Measurements from ENCODE around the gene ZBTB7B.

The ZBTB7B gene

DNA sequence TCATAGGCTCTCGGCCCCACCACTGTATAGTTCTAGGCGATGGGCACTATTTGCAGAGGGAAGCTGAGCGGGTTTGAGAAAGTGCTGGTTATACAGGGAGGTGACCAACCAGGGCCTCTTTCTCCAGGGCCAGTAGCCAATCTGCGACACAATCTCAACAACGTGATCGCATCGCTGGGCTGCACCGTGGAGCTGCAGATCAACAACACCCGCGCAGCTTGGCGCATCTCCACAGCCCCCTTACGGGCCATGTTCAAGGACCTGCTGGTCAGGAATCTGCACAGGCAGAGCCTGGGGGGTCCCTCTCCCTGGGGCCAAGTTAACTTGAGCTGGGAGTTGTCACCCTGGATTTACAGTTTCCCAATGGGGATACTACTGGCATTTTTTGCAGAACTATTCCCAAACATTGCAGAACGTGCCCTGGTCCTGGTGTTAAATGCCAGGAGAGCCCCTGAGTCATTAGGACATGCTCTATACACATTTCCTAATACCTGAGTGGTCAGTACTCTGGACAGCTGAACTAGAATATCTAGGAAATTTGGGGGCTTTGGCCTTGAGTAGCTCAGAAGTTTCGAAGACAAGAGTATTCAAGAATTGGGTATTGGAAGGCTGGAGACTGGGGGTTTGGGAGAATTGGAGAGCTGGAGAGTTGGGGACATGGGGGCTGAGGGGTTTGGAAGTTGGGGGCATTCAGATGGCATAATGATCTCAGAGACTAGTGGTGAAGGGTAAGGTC, 37.9 kb downstream of the ZBTB7B start:
- no peak for DNase-seq

DNA sequence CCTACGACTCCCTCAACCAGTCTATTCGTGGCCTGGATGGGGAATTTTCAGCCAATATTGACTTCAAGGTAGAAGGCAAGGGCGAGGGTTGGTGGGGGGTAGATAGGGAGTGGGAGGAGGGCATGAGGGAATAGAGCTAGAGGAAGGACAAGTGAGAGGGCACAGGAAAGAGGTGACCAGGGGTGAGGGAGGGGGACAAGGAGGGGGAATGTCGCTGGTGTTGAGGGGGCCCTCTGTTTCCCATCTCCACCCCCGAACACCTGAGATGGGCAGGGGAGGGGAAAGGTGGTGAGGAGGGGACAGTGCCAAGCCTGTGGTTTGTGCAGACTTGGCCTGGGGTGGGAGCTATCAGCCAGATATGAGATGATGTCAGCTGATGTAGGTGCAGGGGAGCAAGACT, 40.2 kb downstream of the ZBTB7B start:
- no peak for DNase-seq

DNA sequence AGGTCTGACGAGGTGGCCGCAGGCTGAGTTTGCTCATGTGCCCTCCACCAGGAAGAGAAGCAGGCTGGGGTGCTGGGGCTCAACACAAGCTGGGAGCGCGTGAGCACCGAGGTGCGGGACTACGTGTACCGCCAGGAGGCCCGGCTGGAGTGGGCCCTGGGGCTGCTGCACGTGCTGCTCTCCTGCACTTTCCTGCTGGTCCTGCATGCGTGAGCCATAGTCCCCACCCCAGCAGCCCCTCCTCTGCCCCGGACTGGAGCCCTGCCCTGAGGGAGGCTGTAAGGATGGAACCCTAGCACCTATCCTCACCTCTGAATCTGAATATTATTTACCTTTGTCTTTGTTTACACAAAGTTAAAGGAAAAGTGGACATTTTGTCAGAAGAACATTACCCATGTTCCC, 40.7 kb downstream of the ZBTB7B start:
- DNase-seq = no peak

DNA sequence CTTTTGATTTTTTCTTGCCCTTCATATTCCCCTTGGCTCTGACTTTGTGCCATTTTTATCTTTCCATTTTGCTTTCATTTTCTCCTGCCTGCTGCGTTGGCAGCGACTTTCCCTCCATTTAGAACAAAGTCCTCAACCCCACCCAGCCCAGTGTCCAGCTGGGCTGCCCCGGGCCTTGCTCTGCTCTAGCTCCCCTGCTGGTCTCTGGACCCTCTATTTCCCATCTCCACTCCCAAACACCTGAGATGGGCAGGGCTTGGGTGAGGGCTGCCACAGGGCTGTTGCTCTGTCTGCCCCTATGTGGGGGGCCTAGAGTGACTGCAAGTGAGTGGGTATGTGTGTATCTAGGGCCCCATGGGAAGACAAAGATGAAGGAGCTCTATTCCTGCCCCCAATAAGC, 41.2 kb downstream of the ZBTB7B start:
- DNase-seq = no peak

DNA sequence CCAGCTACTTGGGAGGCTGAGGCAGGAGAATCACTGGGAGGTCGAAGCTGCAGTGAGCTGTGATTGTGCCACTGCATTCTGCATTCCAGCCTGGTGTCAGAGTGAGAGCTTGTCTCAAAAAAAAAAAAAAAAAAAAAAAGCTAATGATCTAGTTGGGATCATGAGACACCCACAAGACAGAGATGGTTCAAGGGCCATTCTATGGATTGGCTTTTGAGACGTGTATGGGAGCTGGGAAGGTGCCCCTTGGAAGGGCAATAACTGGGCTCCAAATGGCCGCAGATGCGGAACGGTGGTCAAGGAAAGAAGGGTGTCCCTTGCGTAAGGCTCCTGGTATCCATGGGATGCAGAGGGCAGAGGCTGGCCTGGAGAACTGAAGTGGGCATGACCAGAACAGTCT, 41.8 kb downstream of the ZBTB7B start:
- DNase-seq = no peak

DNA sequence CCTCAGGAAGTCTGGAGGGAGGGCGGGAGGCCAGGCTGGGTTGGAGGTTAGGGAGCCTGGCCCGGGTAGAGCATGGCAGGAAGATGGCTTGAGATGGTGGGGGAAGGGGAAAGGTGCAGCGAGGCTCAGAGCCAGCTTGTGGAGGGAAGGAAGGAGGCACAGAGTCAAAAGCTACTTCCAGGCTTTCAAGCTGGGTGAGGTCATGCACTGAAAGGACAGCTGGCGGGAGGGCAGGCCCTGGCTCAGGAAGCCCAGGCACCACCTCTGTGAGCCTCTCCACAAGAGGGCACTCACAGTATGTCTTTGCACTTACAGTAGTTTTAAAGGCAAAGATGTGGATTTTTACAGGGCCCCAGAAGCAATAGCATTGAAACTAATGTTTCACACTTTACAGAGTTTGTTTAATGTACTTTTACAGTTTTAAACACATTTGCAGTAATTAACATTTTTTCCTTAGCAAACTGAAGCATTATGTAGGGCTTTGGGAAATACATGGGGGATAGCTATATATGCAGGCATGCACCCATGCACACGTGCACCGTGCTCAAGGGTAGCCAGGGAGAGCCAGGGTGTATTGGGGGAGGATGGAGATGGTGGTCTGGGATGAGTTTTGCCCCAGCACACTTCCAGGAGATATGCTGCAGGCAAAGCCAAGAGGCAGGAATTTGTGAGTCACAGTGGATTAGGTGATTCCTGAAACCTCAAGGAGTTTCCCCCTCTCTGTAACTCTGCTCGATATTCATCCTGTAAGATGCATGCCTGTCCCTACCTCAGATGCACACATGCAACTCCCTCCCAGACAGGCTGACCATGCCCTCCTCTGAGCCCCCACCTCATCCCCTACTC, 42.4 kb downstream of the ZBTB7B start:
- DNase-seq = peak; percentile 85 to 89

DNA sequence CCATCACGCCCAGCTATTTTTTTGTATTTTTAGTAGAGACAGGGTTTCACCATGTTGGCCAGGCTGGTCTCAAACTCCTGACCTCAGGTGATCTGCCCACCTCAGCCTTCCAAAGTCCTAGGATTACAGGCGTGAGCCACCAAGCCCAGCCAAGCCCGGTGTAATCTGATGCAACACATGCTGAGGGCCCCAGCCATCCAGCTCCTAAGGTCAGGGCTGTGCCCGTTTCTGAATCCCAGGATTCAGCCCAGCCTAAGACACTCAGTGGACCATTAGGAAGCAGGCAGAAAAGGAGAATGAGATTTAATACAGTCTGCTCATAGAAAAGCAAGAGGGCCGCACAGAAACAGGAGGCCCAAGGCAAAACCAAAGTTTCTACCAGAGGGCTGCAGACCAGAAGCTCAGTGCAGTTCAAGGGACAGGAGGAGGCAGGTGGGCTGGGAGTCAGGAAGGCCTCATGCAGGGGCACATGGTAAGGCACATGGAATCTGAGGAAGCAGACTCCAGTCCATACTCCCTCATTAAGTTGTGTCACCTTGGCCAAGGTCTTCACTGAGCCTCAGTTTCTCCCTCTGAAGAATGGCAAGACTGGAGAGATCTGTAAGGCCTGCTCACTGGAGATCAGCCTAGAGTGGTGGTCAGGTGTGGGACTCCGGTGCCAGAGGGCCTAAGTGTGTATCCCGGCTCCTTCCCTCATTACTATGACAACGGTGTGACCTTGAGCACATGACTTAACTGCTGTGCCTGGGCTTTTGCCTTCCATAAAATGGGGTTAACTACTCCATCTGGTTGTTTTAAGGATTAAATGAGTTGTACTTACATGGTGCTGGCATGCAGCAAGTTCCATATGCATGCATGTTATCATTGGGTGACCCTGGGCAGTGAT, 46.1 kb downstream of the ZBTB7B start:
- DNase-seq = no peak

DNA sequence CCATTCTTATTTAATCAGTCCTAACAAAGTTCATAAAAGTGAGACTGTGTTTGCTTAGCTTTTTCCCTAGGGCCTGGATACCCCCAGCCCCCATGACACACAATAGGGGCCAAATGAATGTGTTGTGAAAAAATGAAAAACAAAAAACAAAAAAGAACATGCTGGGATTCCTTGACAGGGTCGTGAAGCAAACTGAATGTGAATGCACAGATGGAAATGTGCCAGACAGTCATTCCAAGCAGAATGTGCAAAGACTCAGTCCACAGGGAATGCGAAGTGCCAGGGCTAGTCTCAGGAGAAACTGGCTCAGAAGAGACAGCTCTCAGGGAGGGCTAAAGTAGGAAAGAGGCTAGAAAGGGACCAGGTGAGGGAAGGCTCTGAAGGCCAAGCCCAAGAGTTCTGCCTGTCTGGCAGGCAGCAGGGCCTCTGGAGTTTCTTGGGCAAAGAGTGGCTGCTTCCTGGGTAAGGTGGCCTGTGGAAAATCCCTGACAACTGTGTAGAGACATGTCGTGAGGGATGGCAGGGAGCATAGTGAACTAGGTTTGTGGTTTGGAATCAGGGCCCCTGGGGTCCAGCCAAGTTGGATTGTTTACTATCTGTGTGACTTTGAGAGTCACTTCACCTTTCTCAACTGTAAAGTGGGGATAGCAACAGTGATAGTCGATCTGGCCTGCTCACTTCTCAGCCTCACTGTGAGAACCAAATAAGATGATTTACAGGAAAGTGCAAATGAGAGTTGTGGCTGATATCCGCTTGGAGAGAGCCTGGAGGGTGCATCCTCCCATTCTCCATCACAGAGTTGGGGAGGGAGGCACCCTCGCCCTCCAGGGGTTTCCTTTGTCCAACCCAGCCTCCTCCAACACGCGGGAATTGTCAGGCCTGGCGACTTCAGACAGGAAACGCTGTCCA, 47.3 kb downstream of the ZBTB7B start:
- DNase-seq = no peak

DNA sequence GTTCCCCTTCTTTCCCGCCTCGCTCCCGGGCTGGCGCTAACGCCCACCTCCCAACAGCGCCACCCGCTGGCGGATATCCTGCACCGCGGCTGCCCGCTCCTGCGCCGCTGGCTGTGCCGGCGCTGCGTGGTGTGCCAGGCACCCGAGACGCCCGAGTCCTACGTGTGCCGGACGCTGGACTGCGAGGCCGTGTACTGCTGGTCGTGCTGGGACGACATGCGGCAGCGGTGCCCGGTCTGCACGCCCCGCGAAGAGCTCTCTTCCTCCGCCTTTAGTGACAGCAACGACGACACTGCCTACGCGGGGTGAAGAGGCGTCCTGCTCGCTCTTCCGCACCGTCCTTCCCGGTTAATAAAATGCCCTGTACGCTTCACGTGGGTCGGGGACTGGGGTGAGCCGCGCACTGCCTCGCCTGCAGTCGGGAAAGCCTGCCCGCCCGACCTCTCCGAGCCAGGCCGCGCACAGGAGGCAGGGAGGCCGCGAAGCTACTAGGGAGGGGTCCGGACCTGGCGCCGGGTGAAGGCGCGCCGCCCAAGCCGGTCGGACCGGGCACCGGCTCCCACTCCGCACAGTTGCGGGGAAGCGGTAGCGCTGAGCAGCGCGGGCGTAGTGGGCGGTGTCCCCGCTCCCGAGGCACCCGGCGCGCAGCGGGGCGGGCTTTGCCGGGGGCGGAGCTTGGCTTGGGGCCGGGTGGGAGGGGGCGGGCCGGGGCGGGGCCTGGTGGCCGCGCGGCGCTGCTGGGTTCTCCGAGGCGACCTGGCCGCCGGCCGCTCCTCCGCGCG, 48.1 kb downstream of the ZBTB7B start, which contains the start of gene ADAM15:
Gene ADAM15 (plus strand): TSS at position 757 of the 782 bp plus-strand sequence. CDS start 71 bp downstream, outside the sequence.
- peak; percentile 80 to 96 for DNase-seq

DNA sequence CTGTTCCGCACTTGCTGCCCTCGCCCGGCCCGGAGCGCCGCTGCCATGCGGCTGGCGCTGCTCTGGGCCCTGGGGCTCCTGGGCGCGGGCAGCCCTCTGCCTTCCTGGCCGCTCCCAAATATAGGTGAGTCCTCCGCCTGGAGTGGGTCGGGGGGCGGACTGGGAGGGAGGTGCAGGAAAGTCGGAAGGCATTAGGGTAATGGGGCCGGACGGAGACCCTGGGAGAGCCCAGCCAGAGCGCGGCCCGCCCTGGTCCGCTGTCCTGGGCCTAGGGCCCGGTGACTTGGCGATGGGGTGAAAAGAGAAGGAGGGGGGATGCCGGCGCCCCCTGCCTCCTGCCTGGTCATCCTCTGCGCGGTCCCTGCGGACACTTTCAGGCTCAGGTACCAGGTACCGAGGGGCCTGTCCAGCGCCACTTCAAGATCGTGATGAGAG, 48.8 kb downstream of the ZBTB7B start:
- no peak for DNase-seq

DNA sequence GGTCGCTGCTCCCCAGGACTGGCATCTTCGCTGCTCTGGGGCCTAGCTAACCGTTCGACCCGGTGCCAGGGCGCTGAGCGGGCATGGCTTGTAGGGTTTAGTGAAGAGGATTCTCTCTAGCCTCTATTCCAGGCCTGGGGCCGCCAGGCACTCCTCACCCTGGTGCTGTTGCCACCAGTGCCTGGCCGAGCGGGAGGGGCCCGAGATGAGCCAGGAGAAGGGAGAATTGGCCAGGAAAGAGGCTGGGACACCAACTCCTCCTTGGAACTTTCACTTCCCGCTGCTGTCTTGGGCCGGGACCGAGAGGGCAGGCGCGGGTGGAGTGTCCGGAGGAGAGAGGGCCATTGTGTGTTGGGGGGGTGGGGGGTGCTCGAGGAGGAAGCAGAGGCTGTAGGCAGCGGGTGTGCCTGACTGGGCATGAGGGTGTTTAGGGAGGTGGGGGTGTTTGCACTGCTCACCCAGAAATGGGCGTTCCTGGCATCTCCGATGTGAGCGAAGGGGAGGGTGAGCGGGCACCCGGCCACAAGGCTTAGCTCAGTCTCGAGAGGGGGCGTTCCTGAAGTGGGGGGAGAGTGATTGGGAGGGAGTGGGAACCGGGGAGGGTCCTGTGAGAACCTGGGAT, 49.3 kb downstream of the ZBTB7B start:
- DNase-seq = peak; percentile 45 to 51

DNA sequence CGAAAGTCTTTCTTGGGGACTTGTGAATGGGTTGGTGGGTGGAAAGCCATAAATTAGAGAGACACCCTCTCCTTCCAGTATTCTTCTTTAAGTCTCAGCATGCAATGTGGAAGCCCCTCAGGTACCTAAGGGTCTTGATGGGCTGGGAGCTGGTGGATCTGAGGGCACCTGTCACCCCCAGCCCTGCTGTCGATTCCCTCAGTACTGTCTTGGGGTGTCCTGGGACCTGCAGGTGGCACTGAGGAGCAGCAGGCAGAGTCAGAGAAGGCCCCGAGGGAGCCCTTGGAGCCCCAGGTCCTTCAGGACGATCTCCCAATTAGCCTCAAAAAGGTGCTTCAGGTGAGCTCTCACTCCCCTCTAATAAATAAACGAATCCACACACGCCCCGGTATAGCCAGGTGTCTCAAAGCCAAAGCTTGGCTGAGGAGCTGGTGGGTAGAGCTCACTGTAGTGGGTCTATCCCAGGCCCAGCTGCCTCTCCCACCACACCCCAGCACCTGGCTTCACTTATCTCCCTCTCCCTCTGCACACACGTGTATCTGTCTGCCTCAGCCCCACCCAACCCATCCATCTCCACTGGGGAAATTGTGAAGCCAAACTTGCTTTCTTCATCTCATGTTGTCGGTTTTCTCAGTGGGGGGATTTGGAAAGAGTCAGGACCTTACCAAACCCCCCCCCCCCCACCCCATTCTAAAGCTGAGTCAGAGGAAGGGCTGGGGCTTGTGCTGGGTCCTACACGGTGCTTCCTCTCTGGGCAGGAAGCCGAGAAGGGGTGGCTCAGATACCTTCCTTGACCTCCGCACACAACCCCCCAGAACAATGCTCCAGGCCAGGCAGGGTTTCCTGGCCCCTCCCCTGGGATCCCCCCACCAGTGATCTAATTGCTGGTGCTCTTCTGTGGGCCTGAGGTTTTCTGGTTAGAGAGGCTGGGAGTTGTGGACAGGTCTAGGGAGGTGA, 50.1 kb downstream of the ZBTB7B start:
- no peak for DNase-seq

DNA sequence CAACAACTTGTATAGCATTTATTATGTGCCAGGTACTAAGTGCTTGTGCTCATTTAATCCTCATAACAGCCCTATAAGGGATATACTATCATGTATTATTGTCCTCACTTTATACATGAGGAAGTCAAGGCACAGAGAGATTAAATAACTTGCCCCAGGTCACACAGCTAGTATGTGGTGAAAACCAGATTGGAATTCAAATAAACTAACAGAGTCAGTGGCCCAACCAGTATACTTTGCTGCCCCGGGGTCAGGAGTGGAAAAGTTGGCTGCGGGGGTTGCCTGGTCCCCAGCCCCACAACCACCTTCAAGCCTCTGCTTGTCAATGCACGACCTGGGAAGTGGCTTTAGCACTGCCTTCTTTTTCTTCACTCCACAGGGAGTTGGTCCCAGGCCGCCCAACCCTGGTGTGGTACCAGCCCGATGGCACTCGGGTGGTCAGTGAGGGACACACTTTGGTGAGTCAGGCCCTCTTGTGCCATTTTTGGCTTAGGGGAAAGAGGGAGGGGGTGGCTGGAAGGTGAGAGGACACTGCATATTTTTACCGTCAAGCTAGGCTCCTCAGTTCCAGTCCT, 51.0 kb downstream of the ZBTB7B start:
- no peak for DNase-seq

DNA sequence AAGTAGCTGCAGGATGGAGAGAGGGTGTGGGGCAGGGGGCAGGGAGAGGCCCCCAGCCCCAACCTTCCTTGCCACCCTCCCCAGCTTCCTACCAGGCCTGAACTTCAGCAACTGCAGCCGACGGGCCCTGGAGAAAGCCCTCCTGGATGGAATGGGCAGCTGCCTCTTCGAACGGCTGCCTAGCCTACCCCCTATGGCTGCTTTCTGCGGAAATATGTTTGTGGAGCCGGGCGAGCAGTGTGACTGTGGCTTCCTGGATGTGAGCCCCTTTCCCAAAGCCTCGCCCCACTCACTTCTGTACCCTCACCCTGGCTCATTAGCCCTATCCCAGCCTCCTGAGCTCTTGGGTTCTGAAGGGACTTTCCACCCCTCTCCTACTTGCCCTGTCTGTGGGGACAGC, 54.5 kb downstream of the ZBTB7B start:
- no peak for DNase-seq

DNA sequence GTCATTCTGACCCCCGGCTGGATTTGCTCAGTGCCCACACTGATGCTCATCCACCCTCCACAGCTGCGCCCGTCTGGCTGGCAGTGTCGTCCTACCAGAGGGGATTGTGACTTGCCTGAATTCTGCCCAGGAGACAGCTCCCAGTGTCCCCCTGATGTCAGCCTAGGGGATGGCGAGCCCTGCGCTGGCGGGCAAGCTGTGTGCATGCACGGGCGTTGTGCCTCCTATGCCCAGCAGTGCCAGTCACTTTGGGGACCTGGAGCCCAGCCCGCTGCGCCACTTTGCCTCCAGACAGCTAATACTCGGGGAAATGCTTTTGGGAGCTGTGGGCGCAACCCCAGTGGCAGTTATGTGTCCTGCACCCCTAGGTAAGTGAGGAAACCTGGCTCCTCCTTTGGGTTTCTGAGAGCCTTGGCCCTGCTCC, 55.2 kb downstream of the ZBTB7B start:
- DNase-seq = no peak

DNA sequence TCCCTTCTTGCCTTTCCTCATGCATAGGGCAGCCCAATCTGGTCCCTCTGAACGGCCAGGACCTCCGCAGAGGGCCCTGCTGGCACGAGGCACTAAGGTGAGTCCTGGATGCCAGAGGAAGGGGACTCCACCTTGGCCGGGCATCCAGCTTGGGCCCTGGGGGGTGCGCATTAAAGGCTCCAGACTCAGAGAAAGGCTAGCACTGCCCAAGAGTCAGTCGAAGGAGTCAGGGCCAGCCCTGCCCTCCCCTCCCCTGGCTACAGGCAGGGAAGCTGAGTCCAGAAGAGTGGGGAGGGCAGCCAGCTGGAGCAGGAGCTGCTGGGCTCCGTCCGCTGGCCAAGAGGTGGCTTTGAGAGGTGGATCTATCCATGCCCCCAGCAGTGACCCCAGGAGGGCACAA, 58.1 kb downstream of the ZBTB7B start:
- DNase-seq = no peak

DNA sequence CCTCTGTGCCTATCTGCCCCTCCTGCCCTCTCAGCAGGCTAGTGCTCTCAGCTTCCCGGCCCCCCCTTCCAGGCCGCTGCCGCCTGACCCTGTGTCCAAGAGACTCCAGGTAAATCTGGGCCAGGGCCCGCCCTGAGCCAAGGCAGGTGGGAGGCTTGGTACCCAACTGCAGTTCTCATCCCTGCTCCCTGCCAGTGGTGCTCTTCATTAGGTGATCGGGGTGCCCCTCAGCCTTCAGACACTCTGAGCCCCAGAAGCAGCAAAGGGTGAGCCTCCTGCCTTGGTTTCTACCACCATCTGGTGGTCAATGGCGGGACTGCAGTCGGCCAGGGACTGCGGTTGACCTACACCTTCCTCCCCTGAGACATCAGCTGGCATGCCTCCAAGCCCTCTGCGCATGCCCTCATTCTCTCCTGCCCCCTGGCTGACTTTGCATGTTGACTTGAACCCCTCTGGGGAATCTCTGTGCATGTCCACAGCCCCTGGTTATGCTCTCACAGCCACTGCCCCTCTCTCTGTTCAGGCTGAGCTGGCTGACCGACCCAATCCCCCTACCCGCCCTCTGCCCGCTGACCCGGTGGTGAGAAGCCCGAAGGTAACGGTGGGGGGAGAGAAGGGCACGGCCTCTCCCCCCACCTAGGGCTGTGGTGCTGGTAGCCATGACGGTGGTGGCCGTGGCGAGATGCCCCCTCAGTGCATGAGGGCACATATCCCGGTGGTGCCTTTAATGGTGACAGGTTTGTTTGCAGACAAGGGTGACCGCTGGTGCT, 59.0 kb downstream of the ZBTB7B start:
- peak in 1 of 2 donors; percentile 96 for DNase-seq

DNA sequence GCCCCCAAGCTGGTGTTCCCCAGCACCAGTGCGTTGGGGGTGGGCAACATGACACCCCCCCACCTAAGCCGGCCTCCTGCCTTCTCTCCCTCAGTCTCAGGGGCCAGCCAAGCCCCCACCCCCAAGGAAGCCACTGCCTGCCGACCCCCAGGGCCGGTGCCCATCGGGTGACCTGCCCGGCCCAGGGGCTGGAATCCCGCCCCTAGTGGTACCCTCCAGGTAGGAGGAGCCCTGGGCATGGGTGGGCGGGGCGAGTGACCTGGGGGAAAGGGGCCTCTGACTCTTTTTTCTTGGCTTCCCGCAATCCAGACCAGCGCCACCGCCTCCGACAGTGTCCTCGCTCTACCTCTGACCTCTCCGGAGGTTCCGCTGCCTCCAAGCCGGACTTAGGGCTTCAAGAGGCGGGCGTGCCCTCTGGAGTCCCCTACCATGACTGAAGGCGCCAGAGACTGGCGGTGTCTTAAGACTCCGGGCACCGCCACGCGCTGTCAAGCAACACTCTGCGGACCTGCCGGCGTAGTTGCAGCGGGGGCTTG, 59.6 kb downstream of the ZBTB7B start:
- no peak for DNase-seq
